B cell (primary cell): Measurements from ENCODE around the gene ADAM19. TPM values are rescaled to one million over a fixed set of nuclear protein-coding genes. Genes with fewer than 3 reads are reported as not detected.

ENCODE experiments used
- ATAC-seq: fragments of 200-7000 bp; cut with Tn5 transposase; one replicate; pipeline ENCODE4 v1.10.0; 2021; ENCODE audit warnings: low read depth, mild to moderate bottlenecking, moderate number of reproducible peaks, moderate library complexity
- CTCF ChIA-PET: fragments of 350-600 bp; sonication (Branson Sonifier 250); formaldehyde crosslinking; loops from one replicate; lab custom pipeline; 2021; ENCODE audit warnings: antibody characterized with exemption, inconsistent platforms; lab: Charles Lee
- POLR2A ChIA-PET: fragments of 350-600 bp; sonication (Branson Sonifier 250); formaldehyde crosslinking; loops from one replicate; lab custom pipeline; 2021; ENCODE audit warnings: antibody characterized with exemption; lab: Charles Lee
- DNase-seq: peaks from one replicate; pipeline ENCODE4 v3.0.0; 2013
- H2AFZ ChIP-seq: 2 replicates; pipeline ENCODE4 v1.6.1; 2012; ENCODE audit warnings: mild to moderate bottlenecking, low read depth, low read length; ENCODE audit not compliant: insufficient read depth, poor library complexity, severe bottlenecking
- H3K27ac ChIP-seq, 2 donors: 1 replicate in 1 of 2; 2 replicates in 1 of 2; pipeline ENCODE4 v1.5.1; 2012 to 2013; ENCODE audit warnings: low read length in 2 of 2, mild to moderate bottlenecking in 2 of 2, moderate library complexity in 1 of 2
- H3K27me3 ChIP-seq, 4 experiments: fragments of 200-600 bp in 1 of 4; sonication (generic) in 1 of 4; replicated peaks in 1 of 4; 1 replicate in 2 of 4; 2 replicates in 2 of 4; pipeline versions ENCODE4 v1.6.1 to v1.7.0; 2013 to 2016; ENCODE audit warnings: low read length in 3 of 4, mild to moderate bottlenecking in 2 of 4, mixed read lengths in 1 of 4, moderate library complexity in 1 of 4; ENCODE audit not compliant: insufficient read depth in 4 of 4, control insufficient read depth in 3 of 4; ENCODE audit errors: control extremely low read depth in 1 of 4
- H3K36me3 ChIP-seq, 2 experiments: replicated peaks in 1 of 2; 1 replicate in 1 of 2; 2 replicates in 1 of 2; pipeline versions ENCODE4 v1.6.1 to v1.7.1; 2013; ENCODE audit warnings: low read length in 1 of 2; ENCODE audit not compliant: insufficient read depth in 2 of 2, control insufficient read depth in 1 of 2; ENCODE audit errors: control extremely low read depth in 1 of 2, extremely low read depth in 1 of 2
- H3K4me1 ChIP-seq, 2 donors: fragments of 200-600 bp in 1 of 2; sonication (generic) in 1 of 2; 1 replicate in 1 of 2; 2 replicates in 1 of 2; pipeline versions ENCODE4 v1.5.1 to v1.6.1; 2013 to 2017; ENCODE audit warnings: low read length in 2 of 2; ENCODE audit not compliant: control insufficient read depth in 2 of 2, insufficient read depth in 2 of 2
- H3K4me2 ChIP-seq: replicated peaks from 2 replicates; pipeline ENCODE3; 2012; ENCODE audit warnings: mild to moderate bottlenecking, low read depth, low read length; ENCODE audit not compliant: poor library complexity, severe bottlenecking
- H3K4me3 ChIP-seq, 5 experiments: fragments of 200-600 bp in 1 of 5; sonication (generic) in 1 of 5; 1 replicate in 3 of 5; 2 replicates in 2 of 5; pipeline versions ENCODE4 v1.5.1 to v1.7.0; 2011 to 2016; ENCODE audit warnings: low read length in 4 of 5, mild to moderate bottlenecking in 4 of 5, low read depth in 2 of 5, control low read depth in 1 of 5, moderate library complexity in 1 of 5; ENCODE audit not compliant: insufficient read depth in 1 of 5; ENCODE audit errors: control extremely low read depth in 1 of 5, extremely low read depth in 1 of 5
- H3K79me2 ChIP-seq: fragments of 200-600 bp; sonication (generic); one replicate; pipeline ENCODE4 v1.6.0; 2016; ENCODE audit warnings: low read length; ENCODE audit not compliant: control insufficient read depth, insufficient read depth
- H3K9ac ChIP-seq: fragments of 200-600 bp; sonication (generic); 2 replicates; pipeline ENCODE4 v1.6.1; 2017; ENCODE audit warnings: mild to moderate bottlenecking, low read length, moderate library complexity
- H3K9me3 ChIP-seq, 3 donors: one replicate each; pipeline versions ENCODE4 v1.6.1 to v1.7.1; 2013; ENCODE audit warnings: low read length in 2 of 3; ENCODE audit not compliant: control insufficient read depth in 2 of 3, insufficient read depth in 1 of 3; ENCODE audit errors: control extremely low read depth in 1 of 3
- H4K20me1 ChIP-seq: 2 replicates; pipeline ENCODE4 v1.6.0; 2012; ENCODE audit warnings: mild to moderate bottlenecking, low read length; ENCODE audit not compliant: insufficient read depth, control insufficient read depth, poor library complexity, severe bottlenecking
- H3K27ac Mint-ChIP-seq: one replicate; pipeline ENCODE4 v1.8.0; 2021; ENCODE audit warnings: mixed read lengths
- H3K27me3 Mint-ChIP-seq: one replicate; pipeline ENCODE4 v1.8.0; 2021; ENCODE audit warnings: mixed read lengths
- H3K4me1 Mint-ChIP-seq: one replicate; pipeline ENCODE4 v1.8.0; 2021; ENCODE audit warnings: mixed read lengths
- H3K4me3 Mint-ChIP-seq: one replicate; pipeline ENCODE4 v1.8.0; 2021; ENCODE audit warnings: mixed read lengths
- H3K9me3 Mint-ChIP-seq: one replicate; pipeline ENCODE4 v1.8.0; 2022; ENCODE audit warnings: mixed read lengths; ENCODE audit not compliant: insufficient read depth
- EZH2 ChIP-seq: IDR thresholded peaks from 2 replicates; pipeline ENCODE4 v1.6.1; 2012; ENCODE audit warnings: borderline replicate concordance, low read depth, mild to moderate bottlenecking, moderate library complexity, low read length; ENCODE audit not compliant: insufficient read depth, poor library complexity, severe bottlenecking
- WGBS: methylation state at CpG from one replicate; pipeline ENCODE4 v1.1.5; 2013; ENCODE audit warnings: missing lambda C conversion rate; ENCODE audit not compliant: insufficient coverage; 5-methylcytosine and 5-hydroxymethylcytosine counted together
- intact Hi-C: fragments of 100-400 bp; cut with micrococcal nuclease; formaldehyde crosslinking; loops from one replicate; pipeline ENCODE4 v1.10.0; 2022
- polyA plus RNA-seq: library from polyadenylated mRNA; depleted of rRNA; stranded (reverse); fragments of >200 nt; gene quantifications from 2 replicates; pipeline ENCODE4 v1.2.3, GENCODE V29; 2012
- total RNA-seq, 2 donors: library from RNA; stranded (reverse); fragments of 120-200 nt in 1 of 2; gene quantifications; 1 replicate in 1 of 2; 2 replicates in 1 of 2; pipeline versions ENCODE4 v1.2.3 to v1.2.4, GENCODE V29; 2013 to 2022
- TF ChIP-seq, protein P1 (sequence below): fragments of 200-600 bp; IDR thresholded peaks from one replicate; pipeline ENCODE4 v1.8.0; 2022; ENCODE audit warnings: antibody characterized with exemption, mild to moderate bottlenecking

The ADAM19 gene
- total and polyA plus RNA-seq, 2 donors (not counting 1 experiment from before 2014, with no cell fraction given): 110 to 171 TPM

DNA sequence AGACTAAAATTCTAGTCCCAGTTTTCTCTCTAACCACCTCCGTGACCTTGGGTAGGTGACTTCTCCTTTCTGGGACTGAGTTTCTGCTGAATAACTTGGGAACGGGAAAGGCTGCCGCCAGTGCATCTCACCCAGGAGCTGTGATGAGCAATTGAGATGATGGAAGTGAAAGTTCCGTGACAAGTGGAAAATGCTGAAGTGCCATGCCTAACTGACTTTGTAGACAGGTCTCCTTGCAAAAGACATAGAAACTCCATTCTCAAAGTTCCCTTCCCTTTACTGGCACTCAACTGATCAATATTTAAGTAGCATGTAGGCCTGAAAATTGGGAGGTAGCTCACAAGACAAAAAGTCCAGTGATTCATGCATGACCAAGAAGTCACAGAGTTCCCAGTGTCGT, 6.3 kb upstream of the ADAM19 start:
- Histone ChIP-seq H4K20me1 (no peaks in the 10 kb centered on the region), H3K27me3 (no peaks in the 10 kb centered on the region), H3K4me1 (peaks cover 41 to 59% of the 10 kb centered on the region in 2 donors), H3K79me2 (peaks cover 7% of the 10 kb centered on the region), H3K36me3 (no peaks in the 10 kb centered on the region), H3K4me3 (no peak overlapping the region), H3K4me2 (peak overlapping the region; percentile 38), H2AFZ (no peak overlapping the region), H3K9me3 (no peaks in the 10 kb centered on the region), H3K9ac (no peak overlapping the region), H3K27ac (peak overlapping the region in 1 of 2 donors; percentile 46)
- TF ChIP-seq EZH2: no peak
- TF ChIP-seq, protein P1, sequence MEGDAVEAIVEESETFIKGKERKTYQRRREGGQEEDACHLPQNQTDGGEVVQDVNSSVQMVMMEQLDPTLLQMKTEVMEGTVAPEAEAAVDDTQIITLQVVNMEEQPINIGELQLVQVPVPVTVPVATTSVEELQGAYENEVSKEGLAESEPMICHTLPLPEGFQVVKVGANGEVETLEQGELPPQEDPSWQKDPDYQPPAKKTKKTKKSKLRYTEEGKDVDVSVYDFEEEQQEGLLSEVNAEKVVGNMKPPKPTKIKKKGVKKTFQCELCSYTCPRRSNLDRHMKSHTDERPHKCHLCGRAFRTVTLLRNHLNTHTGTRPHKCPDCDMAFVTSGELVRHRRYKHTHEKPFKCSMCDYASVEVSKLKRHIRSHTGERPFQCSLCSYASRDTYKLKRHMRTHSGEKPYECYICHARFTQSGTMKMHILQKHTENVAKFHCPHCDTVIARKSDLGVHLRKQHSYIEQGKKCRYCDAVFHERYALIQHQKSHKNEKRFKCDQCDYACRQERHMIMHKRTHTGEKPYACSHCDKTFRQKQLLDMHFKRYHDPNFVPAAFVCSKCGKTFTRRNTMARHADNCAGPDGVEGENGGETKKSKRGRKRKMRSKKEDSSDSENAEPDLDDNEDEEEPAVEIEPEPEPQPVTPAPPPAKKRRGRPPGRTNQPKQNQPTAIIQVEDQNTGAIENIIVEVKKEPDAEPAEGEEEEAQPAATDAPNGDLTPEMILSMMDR: no peak
- ChIA-PET CTCF (no interaction called here), POLR2A (interaction anchor here (1.1 to 2.0 kb wide), 2 partner anchors 11 to 14 kb away, joined by 4 to 7 read pairs; no protein-coding TSS in a partner anchor)
- peak overlapping the region; percentile 80 for H3K27ac Mint-ChIP-seq
- H3K4me1 Mint-ChIP-seq: peaks cover 65% of the 10 kb centered on the region
- intact Hi-C loops: no loop called here
- no peaks in the 10 kb centered on the region for H3K9me3 Mint-ChIP-seq
- no peak for DNase-seq
- H3K4me3 Mint-ChIP-seq: no peak overlapping the region
- peak; percentile 28 for ATAC-seq
- no CpG with 5 or more reads among the region's 5 CpGs for WGBS
- H3K27me3 Mint-ChIP-seq: no peaks in the 10 kb centered on the region

DNA sequence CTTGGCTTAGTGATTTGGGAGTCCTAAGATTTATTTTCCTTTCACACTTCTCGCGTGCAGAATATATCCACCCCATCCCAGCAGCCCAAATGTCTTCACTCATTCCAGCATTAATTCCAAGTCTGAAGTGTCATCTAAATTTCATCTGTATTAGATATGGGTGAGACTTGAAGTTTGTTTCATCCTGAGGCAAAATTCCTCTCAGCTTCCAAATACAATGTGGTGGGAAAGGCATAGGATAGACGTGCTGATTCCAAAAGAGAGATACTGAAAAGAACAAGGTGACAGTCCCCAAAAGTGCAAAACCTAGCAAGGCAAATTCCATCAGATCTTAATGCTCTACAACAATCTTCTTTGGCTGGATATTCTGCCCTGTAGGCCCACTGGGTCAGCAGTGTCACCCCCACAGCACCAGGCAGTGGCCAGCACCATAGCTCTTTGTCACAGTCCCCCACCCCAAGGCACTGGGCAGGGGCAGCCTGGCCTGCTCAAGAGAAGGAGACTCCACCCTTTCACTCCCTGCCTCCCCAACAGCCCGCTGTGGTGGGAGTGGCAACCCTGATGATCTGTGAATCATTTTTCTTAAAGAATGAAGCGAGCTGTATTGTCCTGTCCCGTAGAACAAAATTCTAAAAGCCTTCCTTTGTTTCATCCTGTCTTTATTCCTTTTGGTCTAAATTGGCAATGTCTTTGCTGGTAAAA, 2.7 kb upstream of the ADAM19 start:
- Histone ChIP-seq H3K4me2 (no peak overlapping the region), H3K27me3 (no peaks in the 10 kb centered on the region), H3K79me2 (peaks cover 30% of the 10 kb centered on the region), H3K4me3 (no peak overlapping the region), H3K36me3 (peaks cover 0 to 3% of the 10 kb centered on the region in 2 experiments), H2AFZ (no peak overlapping the region), H3K9ac (no peak overlapping the region), H3K4me1 (peaks cover 41 to 62% of the 10 kb centered on the region in 2 donors), H3K9me3 (no peaks in the 10 kb centered on the region), H4K20me1 (peaks cover 12% of the 10 kb centered on the region), H3K27ac (peak overlapping the region in 1 of 2 donors; percentile 29)
- H3K27ac Mint-ChIP-seq: peak overlapping the region; percentile 28
- no peak overlapping the region for H3K4me3 Mint-ChIP-seq
- DNase-seq (no peak), ATAC-seq (no peak)
- POLR2A ChIA-PET: interaction anchor here (0.6 to 2.9 kb wide), 3 partner anchors 9 to 15 kb away, joined by 3 to 8 read pairs (median 5); no protein-coding TSS in a partner anchor
- no CpG with 5 or more reads among the region's 6 CpGs for WGBS
- peaks cover 63% of the 10 kb centered on the region for H3K4me1 Mint-ChIP-seq
- TF ChIP-seq, protein P1: no peak
- no peak for TF ChIP-seq EZH2
- H3K9me3 Mint-ChIP-seq: no peaks in the 10 kb centered on the region
- CTCF ChIA-PET: interaction anchor here (1.0 to 2.5 kb wide), 5 partner anchors 15 to 146 kb away, joined by 3 to 14 read pairs (median 6); no protein-coding TSS in a partner anchor
- H3K27me3 Mint-ChIP-seq: no peaks in the 10 kb centered on the region
- intact Hi-C loops: loop anchor here (10.0 kb wide), 1 partner anchor 143 kb away; no protein-coding TSS in a partner anchor
